Measurements from ENCODE around the gene CLDN5.

Gene CLDN5

GRCh38 chr22:19520566-19521305 is 3.5 kb downstream of the CLDN5 start:
- no peak overlapping the region for H3K4me3 ChIP-seq (ENCODE audit: low read depth, low read length)
- TF ChIP-seq CTCF (IDR thresholded peaks at IDR 0.05; ENCODE audit: low read depth, low read length) = no peak

DNA sequence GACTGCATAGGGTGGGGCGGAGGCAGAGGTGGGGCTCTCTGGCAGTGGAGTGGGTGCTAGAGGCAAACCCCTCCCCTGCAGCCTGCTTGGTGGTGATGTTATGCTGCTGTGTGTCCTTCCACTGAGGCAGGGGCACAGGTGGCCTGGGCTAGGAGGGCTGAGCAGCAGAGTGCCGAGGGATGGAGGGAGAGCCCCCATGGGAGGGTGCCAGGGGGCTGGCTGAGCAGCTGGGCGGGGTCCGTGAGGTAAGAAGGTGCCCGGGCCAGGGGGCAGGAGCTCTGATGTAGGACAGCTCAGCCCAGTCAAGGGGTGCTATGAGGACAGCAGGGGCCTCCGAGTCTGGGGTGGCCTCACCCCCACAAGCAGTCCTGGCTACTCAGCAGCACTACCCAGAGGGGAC is 4.2 kb downstream of the CLDN5 start:
- no peak overlapping the region for H3K4me3 ChIP-seq (ENCODE audit: low read depth, low read length)
- TF ChIP-seq CTCF (IDR thresholded peaks at IDR 0.05; ENCODE audit: low read depth, low read length) = no peak

DNA sequence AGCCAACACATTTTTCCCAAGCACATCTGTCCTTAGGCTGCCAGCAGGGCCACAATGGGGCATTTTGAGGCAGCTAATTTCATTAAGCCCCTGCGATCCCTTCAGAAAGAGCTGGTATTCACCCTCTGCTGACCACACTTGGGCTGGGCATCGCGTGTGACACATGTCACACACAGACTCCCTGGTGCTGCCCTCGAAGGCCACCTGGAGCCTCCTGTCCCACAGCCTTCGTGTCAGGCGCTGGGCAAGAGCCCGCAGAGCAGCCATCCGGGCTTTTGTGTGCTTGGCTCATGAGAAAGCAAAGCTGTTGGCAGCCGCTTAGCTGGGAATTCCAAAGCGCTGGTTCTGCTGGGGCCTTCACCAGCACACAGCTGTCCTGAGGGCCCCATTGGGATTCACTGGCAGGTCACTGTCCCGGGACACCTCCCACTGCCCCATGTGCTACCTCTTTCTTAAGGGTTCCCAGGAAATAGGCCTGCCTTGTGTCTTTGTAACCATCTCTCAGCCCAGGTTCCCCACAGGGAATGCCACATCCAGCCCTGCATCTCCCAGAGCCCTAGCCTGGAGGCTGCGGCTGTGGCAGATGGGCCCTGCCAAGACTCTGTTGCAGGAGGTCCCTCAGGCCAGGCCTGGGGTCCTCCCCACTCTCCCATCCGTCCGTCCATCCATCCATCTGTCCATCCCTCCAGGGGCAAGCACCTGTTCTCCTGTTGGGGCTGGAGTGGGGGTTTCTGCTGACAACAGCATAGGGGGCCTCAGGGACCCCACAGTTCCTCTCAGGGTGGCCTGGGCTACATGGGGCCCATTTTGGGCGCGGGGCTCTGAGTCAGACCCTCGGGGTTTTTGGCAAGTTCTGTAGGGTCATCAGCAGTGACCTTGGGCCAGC is 4.9 kb downstream of the CLDN5 start:
- TF ChIP-seq CTCF (IDR thresholded peaks at IDR 0.05; ENCODE audit: low read depth, low read length) = no peak
- H3K4me3 ChIP-seq (ENCODE audit: low read depth, low read length) = no peak overlapping the region

DNA sequence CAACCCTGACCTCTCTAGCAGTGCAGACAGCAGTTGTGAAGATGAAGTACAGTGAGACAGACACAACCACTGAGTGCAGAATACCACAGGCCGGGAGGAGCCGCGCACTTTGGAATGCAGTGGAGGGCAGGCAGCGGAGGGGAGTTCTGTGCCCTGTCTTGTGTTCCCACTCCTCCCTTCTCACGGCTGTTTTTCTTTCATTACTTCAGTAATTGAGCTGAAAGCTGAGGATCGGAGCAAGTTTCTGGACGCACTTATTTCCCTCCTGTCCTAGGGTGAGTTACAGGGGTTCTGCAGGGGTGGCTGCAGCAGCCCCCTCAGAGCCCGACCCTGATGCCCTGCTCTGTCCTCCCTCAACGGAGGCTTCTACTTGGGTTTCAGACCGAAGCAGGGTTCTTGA is 5.6 kb downstream of the CLDN5 start:
- no peak for TF ChIP-seq CTCF (IDR thresholded peaks at IDR 0.05; ENCODE audit: low read depth, low read length)
- H3K4me3 ChIP-seq (ENCODE audit: low read depth, low read length) = no peak overlapping the region

DNA sequence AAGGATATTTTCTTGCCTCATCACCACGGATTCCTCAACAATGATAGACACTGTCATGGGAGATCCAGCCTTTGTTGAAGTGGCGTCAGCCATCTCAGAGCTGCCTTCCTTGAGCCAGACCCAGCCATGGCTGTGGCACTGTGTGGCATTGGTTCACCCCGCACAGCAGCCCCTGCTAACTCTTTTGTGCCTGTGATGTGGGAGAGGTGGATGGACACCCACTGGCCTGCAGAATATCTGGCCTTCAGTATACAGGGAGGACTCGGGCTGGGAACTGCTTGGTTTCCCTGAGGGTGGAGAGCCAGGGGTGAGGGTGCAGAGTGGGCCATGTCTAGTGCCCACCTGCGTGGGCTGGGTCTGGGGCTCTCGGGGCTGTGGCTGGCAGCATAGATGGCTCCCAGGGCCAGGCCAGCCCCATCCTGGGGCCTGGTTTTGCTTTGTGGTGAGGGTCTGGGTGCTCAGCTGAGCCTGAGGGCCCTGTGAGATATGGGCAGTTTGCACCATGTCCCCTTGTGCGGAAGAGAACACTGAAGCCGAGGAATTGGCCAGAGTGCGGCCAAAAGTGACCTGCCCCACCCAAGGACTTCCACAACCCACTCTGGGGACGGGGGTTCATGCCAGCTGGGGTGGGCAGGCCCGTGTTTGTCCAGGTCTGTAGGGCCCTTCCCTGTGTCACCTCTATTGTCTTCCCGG is 6.1 kb downstream of the CLDN5 start:
- H3K4me3 ChIP-seq (ENCODE audit: low read depth, low read length) = no peak overlapping the region
- TF ChIP-seq CTCF (IDR thresholded peaks at IDR 0.05; ENCODE audit: low read depth, low read length) = no peak

- no peak for TF ChIP-seq CTCF (IDR thresholded peaks at IDR 0.05; ENCODE audit: low read depth, low read length)
- no peak overlapping the region for H3K4me3 ChIP-seq (ENCODE audit: low read depth, low read length)
Measured at GRCh38 chr22:19517171-19517500, 7.1 kb downstream of the CLDN5 start.

All from WI38 (cell line).